Fibroblast of the aortic adventitia (primary cell): ENCODE measurements around the gene SLC13A1. TPM values are rescaled to one million over a fixed set of nuclear protein-coding genes. Genes with fewer than 3 reads are reported as not detected.

Experiments used
- DNase-seq: peaks from one replicate; pipeline ENCODE4 v3.0.0-alpha.2; 2010; ENCODE audit warnings: low read depth
- H3K4me3 ChIP-seq: 2 replicates; pipeline ENCODE4 v1.5.1; 2011; ENCODE audit warnings: low read depth, mild to moderate bottlenecking, control low read depth, low read length, moderate library complexity
- CTCF ChIP-seq: IDR thresholded peaks from 2 replicates; pipeline ENCODE4 v1.5.1; 2011; ENCODE audit warnings: mild to moderate bottlenecking, low read length, control low read depth, inconsistent platforms; ENCODE audit not compliant: insufficient read depth
- total RNA-seq: library from RNA; depleted of rRNA; stranded (reverse); fragments of >200 nt; gene quantifications from 2 replicates; pipeline ENCODE4 v1.2.3, GENCODE V29; 2012; ENCODE audit warnings: low replicate concordance

The SLC13A1 gene
- total RNA-seq, 1 donor, result not detected

- TF ChIP-seq CTCF, result no peak
- no peak for DNase-seq
- H3K4me3 ChIP-seq, result no peak overlapping the region
Observed at GRCh38 chr7:123177442-123177841, 22.3 kb downstream of the SLC13A1 start.

GRCh38 chr7:123170333-123171246, 29.2 kb downstream of the SLC13A1 start:
- TF ChIP-seq CTCF, result no peak
- DNase-seq, result no peak

GRCh38 chr7:123169065-123169464, 30.7 kb downstream of the SLC13A1 start:
- DNase-seq, result no peak
- H3K4me3 ChIP-seq, result no peak overlapping the region
- TF ChIP-seq CTCF, result no peak

More at GRCh38 chr7:123170333-123171246, 29.2 kb downstream of the SLC13A1 start:
- H3K4me3 ChIP-seq, result no peak overlapping the region

- no peak for TF ChIP-seq CTCF
- no peak for DNase-seq
Observed at GRCh38 chr7:123157606-123158005, 42.2 kb downstream of the SLC13A1 start.

GRCh38 chr7:123155571-123155970, 44.2 kb downstream of the SLC13A1 start:
- no peak for DNase-seq
- H3K4me3 ChIP-seq, result no peak overlapping the region
- TF ChIP-seq CTCF, result no peak

More at GRCh38 chr7:123157606-123158005, 42.2 kb downstream of the SLC13A1 start:
- H3K4me3 ChIP-seq, result no peak overlapping the region

- DNase-seq, result peak; percentile 83
- peak; percentile 78 for TF ChIP-seq CTCF
- H3K4me3 ChIP-seq, result no peak overlapping the region
Observed at GRCh38 chr7:123154231-123154860, 45.4 kb downstream of the SLC13A1 start.
